ENCODE data around the gene GNG2. TPM values are rescaled to one million over a fixed set of nuclear protein-coding genes. Genes with fewer than 3 reads are reported as not detected.
A peak's percentile ranks its signal among the peaks of the same experiment; 100 is the strongest.

Gene GNG2
- total RNA-seq, 1 donor from 2014 or later, result 56.8 TPM

GRCh38 chr14:51847489-51847796 is 13.0 kb upstream of the GNG2 start:
- H3K27ac Mint-ChIP-seq, result peak overlapping the region; percentile 97
- H4K20me1 ChIP-seq (ENCODE audit: low read depth), result no peaks in the 10 kb centered on the region
- H3K36me3 ChIP-seq, result no peaks in the 10 kb centered on the region
- H3F3A ChIP-seq (ENCODE audit: low read depth), result peaks cover 12% of the 10 kb centered on the region
- H3K27me3 Mint-ChIP-seq (ENCODE audit: insufficient read depth, low read depth), result peaks cover 2% of the 10 kb centered on the region
- no peaks in the 10 kb centered on the region for H3K9me3 Mint-ChIP-seq
- H3K9me3 ChIP-seq (ENCODE audit: low read depth), result no peaks in the 10 kb centered on the region
- no peaks in the 10 kb centered on the region for H3K36me3 Mint-ChIP-seq
- no peaks in the 10 kb centered on the region for H3K27me3 ChIP-seq
- peak overlapping the region; percentile 39 for H3K4me3 ChIP-seq
- H3K4me3 Mint-ChIP-seq, result peak overlapping the region; percentile 78
- no peak overlapping the region for H3K9ac ChIP-seq
- peaks cover 32% of the 10 kb centered on the region for H3K4me1 Mint-ChIP-seq
- H2AFZ ChIP-seq (replicated peaks), result peak overlapping the region; percentile 71
- no peaks in the 10 kb centered on the region for H3K79me2 ChIP-seq (ENCODE audit: low read depth)
- no peak overlapping the region for H3K27ac ChIP-seq
- TF ChIP-seq EZH2phosphoT487 (IDR thresholded peaks at IDR 0.05), result no peak
- no peak for TF ChIP-seq EZH2 (IDR thresholded peaks at IDR 0.05)
- TF ChIP-seq CTCF (IDR thresholded peaks at IDR 0.05), result no peak
- no peak for DNase-seq (ENCODE audit: low spot score)
- H3K4me2 ChIP-seq, result peak overlapping the region; percentile 79
- H3K4me1 ChIP-seq, result peaks cover 24% of the 10 kb centered on the region

- Mint-ChIP-seq H3K9me3 (no peaks in the 10 kb centered on the region), H3K36me3 (no peaks in the 10 kb centered on the region), H3K27ac (no peak overlapping the region), H3K27me3 (ENCODE audit: insufficient read depth, low read depth) (peaks cover 2% of the 10 kb centered on the region), H3K4me3 (peak overlapping the region; percentile 4), H3K4me1 (peaks cover 32% of the 10 kb centered on the region)
- H3K36me3 ChIP-seq, result no peaks in the 10 kb centered on the region
- H3K9me3 ChIP-seq (ENCODE audit: low read depth), result no peaks in the 10 kb centered on the region
- H3K4me2 ChIP-seq, result no peak overlapping the region
- peaks cover 24% of the 10 kb centered on the region for H3K4me1 ChIP-seq
- H3K27me3 ChIP-seq, result no peaks in the 10 kb centered on the region
- no peaks in the 10 kb centered on the region for H4K20me1 ChIP-seq (ENCODE audit: low read depth)
- DNase-seq (ENCODE audit: low spot score), result no peak
- no peak overlapping the region for H3K9ac ChIP-seq
- no peaks in the 10 kb centered on the region for H3K79me2 ChIP-seq (ENCODE audit: low read depth)
- no peak for TF ChIP-seq CTCF (IDR thresholded peaks at IDR 0.05)
- TF ChIP-seq EZH2phosphoT487 (IDR thresholded peaks at IDR 0.05), result no peak
- TF ChIP-seq EZH2 (IDR thresholded peaks at IDR 0.05), result no peak
- no peak overlapping the region for H2AFZ ChIP-seq (replicated peaks)
- peaks cover 12% of the 10 kb centered on the region for H3F3A ChIP-seq (ENCODE audit: low read depth)
- H3K4me3 ChIP-seq, result no peak overlapping the region
- no peak overlapping the region for H3K27ac ChIP-seq
These were observed 12.3 kb upstream of the GNG2 start for GRCh38 chr14:51848120-51848519.

GRCh38 chr14:51849097-51849496 is 11.3 kb upstream of the GNG2 start:
- no peak overlapping the region for H3K4me3 ChIP-seq
- no peaks in the 10 kb centered on the region for H3K79me2 ChIP-seq (ENCODE audit: low read depth)
- Mint-ChIP-seq H3K27me3 (ENCODE audit: insufficient read depth, low read depth) (peaks cover 2% of the 10 kb centered on the region), H3K27ac (no peak overlapping the region), H3K9me3 (no peaks in the 10 kb centered on the region), H3K4me3 (no peak overlapping the region), H3K36me3 (no peaks in the 10 kb centered on the region), H3K4me1 (peaks cover 30% of the 10 kb centered on the region)
- H3F3A ChIP-seq (ENCODE audit: low read depth), result peaks cover 12% of the 10 kb centered on the region
- H3K27ac ChIP-seq, result no peak overlapping the region
- no peaks in the 10 kb centered on the region for H3K27me3 ChIP-seq
- TF ChIP-seq CTCF (IDR thresholded peaks at IDR 0.05) (no peak), EZH2phosphoT487 (IDR thresholded peaks at IDR 0.05) (no peak), EZH2 (IDR thresholded peaks at IDR 0.05) (no peak)
- H3K9me3 ChIP-seq (ENCODE audit: low read depth), result no peaks in the 10 kb centered on the region
- H3K36me3 ChIP-seq, result no peaks in the 10 kb centered on the region
- H3K4me2 ChIP-seq, result no peak overlapping the region
- no peak overlapping the region for H3K9ac ChIP-seq
- no peak overlapping the region for H2AFZ ChIP-seq (replicated peaks)
- H3K4me1 ChIP-seq, result peaks cover 24% of the 10 kb centered on the region
- no peaks in the 10 kb centered on the region for H4K20me1 ChIP-seq (ENCODE audit: low read depth)
- no peak for DNase-seq (ENCODE audit: low spot score)

Measured in neural progenitor cell (in vitro differentiated cells).